ENCODE data around the gene ZXDC.

GRCh38 chr3:126486360-126486847, 10.7 kb upstream of the ZXDC start:
- TF ChIP-seq CTCF (IDR thresholded peaks at IDR 0.05) (no peak), POLR2A (IDR thresholded peaks at IDR 0.05) (no peak), EP300 (IDR thresholded peaks at IDR 0.05) (no peak), POLR2AphosphoS5 (IDR thresholded peaks at IDR 0.05) (no peak)

Measured in suprapubic skin (tissue), 4 donors.